GM12892 (cell line): Measurements from ENCODE around the gene DOCK7.
"Not testable (repeated sequence)": the region's sequence is repeated elsewhere in the genome, so short reads cannot be mapped to it uniquely, and the experiment has no call there.

ENCODE experiments used
- DNase-seq: peaks from one replicate; pipeline ENCODE4 v3.0.0; 2011; ENCODE audit not compliant: insufficient read length
- FAIRE-seq: peaks from 2 replicates; lab custom pipeline; 2011; peaks lifted over from hg19 to GRCh38; lab: Jason Lieb, UNC
- POLR2A ChIP-seq: IDR thresholded peaks from 2 replicates; pipeline ENCODE4 v1.6.1; 2011; ENCODE audit warnings: low read depth, low read length, control low read depth
- POLR2AphosphoS5 ChIP-seq: IDR thresholded peaks from 2 replicates; pipeline ENCODE4 v1.6.1; 2011; ENCODE audit warnings: low read depth, low read length, control low read depth
- TAF1 ChIP-seq: IDR thresholded peaks from 2 replicates; pipeline ENCODE4 v1.6.1; 2011; ENCODE audit warnings: low read depth, mild to moderate bottlenecking, control low read depth, low read length, borderline replicate concordance

The DOCK7 gene

DNA sequence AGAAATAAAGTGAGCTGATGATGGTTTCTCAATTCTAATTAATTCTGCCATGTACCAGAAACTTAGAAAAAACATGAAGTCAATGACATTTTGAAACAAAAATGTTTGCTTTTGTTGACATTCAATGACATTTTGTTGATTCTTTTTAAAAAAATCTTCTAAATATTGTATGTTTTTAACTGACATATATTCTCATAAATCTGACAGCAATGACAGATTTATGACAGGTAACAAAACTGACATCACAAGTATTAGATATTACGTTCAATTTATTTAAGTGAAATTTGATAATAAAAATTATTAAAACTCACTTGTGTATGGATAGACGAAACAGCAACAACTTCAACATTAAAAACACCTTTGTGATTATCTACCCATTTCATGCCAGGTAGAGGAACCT, 126.9 kb downstream of the DOCK7 start:
- TF ChIP-seq POLR2AphosphoS5 = no peak
- no peak for TF ChIP-seq POLR2A
- TF ChIP-seq TAF1 = no peak
- no peak for FAIRE-seq

DNA sequence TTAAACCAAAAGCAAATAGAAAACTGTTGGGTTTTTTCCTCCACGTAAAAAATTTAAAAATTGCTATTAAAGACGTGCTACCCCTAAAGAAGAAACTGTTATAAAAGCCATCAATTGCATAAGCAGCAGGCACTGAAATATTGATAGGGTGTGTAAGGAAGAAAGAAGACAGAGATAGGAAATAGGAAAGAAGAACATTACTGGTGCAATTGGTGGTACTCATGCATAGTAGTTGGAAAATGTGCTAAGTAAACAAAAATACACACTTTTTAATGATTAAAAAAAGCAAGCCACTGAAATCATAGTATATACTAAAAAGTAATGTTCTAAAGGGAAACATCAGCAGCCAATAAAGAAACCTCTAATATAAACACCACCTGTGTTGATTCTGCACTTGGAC, 143.6 kb downstream of the DOCK7 start:
- DNase-seq (no peak), FAIRE-seq (no peak)
- TF ChIP-seq POLR2AphosphoS5 = no peak
- TF ChIP-seq POLR2A = no peak
- no peak for TF ChIP-seq TAF1

More for the DNA sequence above, 126.9 kb downstream of the DOCK7 start:
- DNase-seq = no peak

DNA sequence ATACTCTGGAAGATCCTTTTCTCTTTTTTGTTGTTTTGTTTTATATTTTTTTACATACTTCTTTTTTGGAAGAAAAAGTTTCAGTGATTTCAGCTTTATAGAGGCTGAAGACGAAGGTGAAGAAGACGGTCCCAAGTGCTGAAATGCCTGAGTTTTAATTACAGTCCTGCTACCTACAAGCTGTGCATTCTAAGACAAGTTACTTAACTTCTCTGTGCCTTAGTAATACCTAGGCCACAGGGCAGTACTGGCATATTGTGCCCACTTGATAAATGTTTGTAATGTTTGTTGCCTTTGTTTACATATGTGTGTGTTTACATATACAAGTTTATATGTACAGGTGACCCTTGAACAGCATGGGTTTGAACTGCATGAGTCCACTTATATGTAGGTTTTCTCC, 147.1 kb downstream of the DOCK7 start:
- DNase-seq (no peak), FAIRE-seq (no peak)
- no peak for TF ChIP-seq POLR2AphosphoS5
- TF ChIP-seq POLR2A = no peak
- no peak for TF ChIP-seq TAF1

DNA sequence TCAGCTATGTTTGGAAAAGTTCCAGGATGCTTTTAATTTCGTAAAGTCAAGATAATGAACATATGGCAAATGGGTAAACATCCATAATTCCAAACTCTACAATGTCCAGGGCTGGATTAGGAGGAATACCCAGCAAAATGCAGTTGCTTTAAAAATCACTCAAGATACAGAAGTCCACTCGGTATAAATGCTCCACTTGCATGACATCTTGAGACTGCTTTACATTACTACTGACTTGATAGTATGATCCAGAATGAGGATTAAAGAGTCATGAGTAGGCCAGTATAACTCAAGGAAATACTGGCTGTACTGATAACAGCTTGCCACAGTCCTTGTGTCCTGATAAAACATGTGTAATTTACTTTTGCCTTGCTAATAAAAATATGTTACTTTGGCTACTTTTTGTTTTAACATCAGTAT, 149.1 kb downstream of the DOCK7 start:
- FAIRE-seq (no peak), DNase-seq (no peak)
- TF ChIP-seq POLR2AphosphoS5 = no peak
- TF ChIP-seq POLR2A = no peak
- TF ChIP-seq TAF1 = no peak

DNA sequence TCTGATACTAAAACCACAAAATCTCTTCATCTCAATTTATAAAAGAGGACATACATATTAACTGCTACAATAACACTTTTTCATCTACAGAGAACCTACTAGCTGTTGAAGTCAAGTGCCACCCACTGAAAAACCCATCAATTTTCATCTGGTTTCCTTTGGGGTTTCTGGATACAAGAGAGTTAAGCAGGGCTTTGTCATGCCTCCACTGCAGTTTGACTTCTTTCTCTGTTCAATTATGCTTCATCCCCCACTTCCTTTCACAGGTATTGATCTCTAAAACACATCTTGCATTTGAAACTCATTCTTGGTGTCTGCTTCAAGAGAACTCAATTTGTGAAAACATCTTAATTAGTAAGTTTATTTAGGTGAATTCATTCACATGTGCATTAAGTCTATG, 151.3 kb downstream of the DOCK7 start:
- TF ChIP-seq TAF1 (no peak), POLR2AphosphoS5 (no peak), POLR2A (no peak)
- FAIRE-seq = no peak
- DNase-seq = no peak

DNA sequence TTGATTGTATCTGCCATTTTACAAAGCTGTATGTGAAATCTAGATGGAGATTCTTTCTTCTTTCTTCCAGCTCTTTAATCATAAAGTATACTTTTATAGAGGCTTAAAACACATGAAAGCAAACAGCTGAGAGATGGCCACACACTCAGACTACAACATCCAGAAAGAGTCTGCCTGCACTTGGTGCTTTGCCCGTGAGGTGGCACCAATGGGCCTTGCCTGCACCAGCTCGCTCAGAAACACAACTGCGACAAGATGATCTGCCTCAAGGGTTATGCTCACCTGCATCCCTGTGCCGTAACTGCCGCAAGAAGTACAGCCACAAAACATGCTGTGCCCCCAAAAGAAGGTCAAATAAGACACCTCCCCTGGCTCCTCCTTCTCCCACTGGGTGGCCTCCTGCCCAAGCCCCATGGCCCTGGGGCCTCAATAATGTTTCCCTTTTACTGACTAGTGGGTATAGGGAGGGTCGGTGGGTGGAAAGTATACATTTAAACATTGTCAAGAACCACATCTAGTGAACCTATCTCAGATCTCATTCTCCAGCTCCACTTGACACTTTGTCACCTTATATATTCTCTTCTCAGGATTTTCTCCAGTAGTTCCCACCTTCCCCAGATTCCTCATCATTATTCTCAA, 157.6 kb downstream of the DOCK7 start:
- no peak for DNase-seq
- no peak for TF ChIP-seq POLR2A
- TF ChIP-seq TAF1 = no peak
- TF ChIP-seq POLR2AphosphoS5 = no peak
- FAIRE-seq = no peak

DNA sequence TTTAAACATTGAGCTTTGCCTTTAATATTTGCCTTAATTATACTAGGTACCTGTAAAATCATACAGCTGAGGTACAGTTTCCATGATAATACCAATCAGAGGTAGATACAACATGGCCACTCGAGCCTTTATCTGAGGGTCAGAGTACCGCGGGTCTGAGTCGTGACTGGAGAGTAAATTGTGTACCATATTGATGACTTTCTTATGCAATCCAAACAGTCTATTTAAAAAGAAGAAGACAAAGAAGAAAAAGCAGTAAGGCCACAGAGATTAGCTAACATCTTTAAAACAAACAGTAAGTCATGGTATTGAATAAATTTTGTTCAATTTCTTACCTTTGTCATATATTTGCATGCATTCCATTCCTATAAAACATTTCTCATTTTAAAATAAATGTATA, 159.0 kb downstream of the DOCK7 start:
- TF ChIP-seq TAF1 = no peak
- TF ChIP-seq POLR2AphosphoS5 = no peak
- no peak for TF ChIP-seq POLR2A
- DNase-seq (no peak), FAIRE-seq (no peak)

DNA sequence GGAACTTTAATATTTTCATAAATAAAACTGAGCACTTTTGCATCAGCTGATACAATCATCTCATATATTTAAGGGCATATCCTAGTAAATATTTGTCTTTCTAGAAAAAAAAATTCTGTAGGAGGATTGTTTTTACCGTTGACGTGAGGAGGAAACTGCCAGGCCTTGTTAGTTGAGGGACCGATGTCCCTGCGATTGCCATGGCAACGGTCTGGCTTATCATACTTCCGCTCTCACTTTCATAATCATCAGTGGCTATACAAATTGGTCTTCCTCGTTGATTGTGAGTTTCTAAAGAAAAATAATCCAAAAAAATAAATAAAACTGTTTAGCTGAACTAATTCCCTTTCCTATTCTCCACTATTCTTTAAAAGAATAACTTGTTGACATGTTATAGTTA, 160.2 kb downstream of the DOCK7 start:
- FAIRE-seq = no peak
- TF ChIP-seq POLR2AphosphoS5 (no peak), TAF1 (no peak), POLR2A (no peak)

DNA sequence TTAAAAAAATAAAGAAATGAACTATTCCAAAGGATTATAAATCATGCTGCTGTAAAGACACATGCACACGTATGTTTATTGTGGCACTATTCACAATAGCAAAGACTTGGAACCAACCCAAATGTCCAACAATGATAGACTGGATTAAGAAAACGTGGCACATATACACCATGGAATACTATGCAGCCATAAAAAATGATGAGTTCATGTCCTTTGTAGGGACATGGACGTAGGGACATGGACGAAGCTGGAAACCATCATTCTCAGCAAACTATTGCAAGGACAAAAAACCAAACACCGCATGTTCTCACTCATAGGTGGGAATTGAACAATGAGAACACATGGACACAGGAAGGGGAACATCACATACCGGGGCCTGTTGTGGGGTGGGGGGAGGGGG, 160.8 kb downstream of the DOCK7 start:
- FAIRE-seq, DNase-seq: not testable (repeated sequence)

More for the DNA sequence above, 160.2 kb downstream of the DOCK7 start:
- no peak for DNase-seq

DNA sequence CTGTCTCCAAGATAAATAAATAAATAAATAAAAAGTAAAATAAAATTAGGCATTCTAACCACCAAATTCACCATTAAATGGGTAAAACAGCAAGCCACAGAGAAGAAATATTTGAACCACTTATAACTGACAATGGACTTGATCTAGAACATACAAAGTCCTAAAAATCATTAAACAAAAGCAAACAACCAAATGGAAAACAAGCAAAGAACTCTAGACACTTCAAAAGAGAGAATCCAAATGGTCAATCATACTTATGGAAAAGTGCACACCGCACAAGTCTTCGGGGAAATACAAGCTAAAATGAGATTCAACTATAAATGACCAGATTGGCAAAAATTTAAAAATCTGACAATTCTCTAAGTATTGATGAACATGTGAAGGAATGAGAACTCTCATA, 164.3 kb downstream of the DOCK7 start:
- DNase-seq (no peak), FAIRE-seq (no peak)
- TF ChIP-seq POLR2AphosphoS5 = no peak
- TF ChIP-seq TAF1 = no peak
- TF ChIP-seq POLR2A = no peak

DNA sequence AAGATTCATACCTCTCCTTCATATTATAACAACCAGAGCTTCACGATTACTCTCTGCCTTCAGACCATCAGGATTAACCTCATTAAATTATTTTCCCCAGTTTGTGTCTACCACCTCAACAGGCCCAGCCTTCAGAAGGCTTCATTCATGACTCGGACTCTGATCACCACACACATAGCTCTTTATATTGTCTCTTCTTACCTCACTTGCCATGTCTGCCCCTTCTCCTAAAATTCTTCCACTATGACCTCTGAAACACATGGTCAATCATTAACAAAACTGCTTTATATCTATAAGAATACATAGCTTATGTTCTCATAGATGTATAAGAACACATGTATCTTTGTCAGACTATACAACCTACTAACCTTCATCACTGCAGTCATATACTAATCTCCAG, 171.6 kb downstream of the DOCK7 start:
- TF ChIP-seq TAF1 (no peak), POLR2AphosphoS5 (no peak)
- FAIRE-seq (no peak), DNase-seq (no peak)

DNA sequence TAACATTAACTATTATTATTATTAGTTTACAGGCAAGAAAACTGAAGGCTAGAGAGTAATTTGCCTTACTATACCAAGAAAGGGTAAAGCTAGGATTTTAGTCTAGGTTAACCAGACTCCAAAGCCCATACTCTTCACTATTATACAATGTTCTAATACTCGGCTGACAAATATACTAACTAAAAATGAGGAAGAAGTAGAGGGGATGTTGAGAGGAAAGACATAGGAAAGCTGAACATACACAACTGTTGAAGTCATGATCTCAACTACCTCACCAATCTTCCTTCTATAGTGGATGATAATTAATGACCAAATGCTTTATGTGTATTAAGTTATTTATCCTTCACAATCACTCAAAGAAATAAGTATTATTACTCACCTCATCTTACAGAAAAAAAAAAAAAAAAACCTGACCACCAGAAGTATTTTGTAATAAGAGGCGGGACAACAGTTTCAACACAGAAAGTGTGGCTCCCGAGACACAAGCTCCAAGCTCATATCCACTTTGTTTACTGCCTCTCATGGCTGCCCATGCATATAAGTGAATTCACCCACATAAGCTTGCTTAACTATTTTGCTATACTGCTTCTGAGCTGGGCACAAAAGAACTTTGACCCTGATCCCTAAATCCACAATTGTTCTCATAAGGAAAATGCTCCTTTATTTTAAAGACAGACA, 173.3 kb downstream of the DOCK7 start:
- FAIRE-seq (peak; percentile 44), DNase-seq (no peak)
- no peak for TF ChIP-seq POLR2AphosphoS5
- no peak for TF ChIP-seq TAF1
- no peak for TF ChIP-seq POLR2A
